Measurements from ENCODE around the gene SAMSN1. TPM values are rescaled to one million over a fixed set of nuclear protein-coding genes. Genes with fewer than 3 reads are reported as not detected.

Gene SAMSN1
- total and polyA plus RNA-seq, 9 of the 15 experiments (the other 6 are each of a cell fraction or from before 2014, with no cell fraction given), result 101 to 223 (median 159) TPM

DNA sequence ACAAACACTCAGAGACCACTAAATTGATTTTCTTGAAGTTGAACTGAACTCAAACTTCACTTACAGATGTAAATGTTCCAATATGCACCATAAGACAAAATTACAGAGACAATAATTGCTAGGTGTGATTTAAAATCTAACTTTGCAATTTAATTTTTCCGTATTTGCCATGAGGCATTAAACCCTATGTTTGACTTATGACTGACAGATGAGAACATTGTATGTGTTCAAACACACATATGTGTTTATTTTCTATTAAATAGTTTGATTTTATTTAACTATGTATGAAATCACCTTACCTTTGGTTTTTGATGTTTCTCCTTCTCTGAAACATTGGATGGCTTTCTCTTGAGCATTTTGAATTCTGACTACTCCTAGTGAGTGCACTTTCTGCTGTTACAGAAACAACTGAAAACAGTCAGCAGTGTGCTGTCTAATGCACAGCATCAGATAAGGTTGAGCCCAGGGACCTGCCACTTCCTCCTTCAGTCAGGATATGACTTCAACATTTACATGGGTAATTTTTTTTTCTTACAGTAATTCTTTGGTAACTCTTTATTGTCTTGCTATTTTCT lies at the start of gene SAMSN1 (continued):
- TF ChIP-seq, protein P1, sequence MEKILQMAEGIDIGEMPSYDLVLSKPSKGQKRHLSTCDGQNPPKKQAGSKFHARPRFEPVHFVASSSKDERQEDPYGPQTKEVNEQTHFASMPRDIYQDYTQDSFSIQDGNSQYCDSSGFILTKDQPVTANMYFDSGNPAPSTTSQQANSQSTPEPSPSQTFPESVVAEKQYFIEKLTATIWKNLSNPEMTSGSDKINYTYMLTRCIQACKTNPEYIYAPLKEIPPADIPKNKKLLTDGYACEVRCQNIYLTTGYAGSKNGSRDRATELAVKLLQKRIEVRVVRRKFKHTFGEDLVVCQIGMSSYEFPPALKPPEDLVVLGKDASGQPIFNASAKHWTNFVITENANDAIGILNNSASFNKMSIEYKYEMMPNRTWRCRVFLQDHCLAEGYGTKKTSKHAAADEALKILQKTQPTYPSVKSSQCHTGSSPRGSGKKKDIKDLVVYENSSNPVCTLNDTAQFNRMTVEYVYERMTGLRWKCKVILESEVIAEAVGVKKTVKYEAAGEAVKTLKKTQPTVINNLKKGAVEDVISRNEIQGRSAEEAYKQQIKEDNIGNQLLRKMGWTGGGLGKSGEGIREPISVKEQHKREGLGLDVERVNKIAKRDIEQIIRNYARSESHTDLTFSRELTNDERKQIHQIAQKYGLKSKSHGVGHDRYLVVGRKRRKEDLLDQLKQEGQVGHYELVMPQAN (IDR thresholded peaks at IDR 0.05; ENCODE audit: borderline replicate concordance), result 0 out of 2 replicates have a peak, but pooled peaks have one; percentile 14
- TF ChIP-seq ELF2 (CRISPR knock-in tag; IDR thresholded peaks at IDR 0.05) (no peak), TAL1 (IDR thresholded peaks at IDR 0.05) (no peak), RBM14 (IDR thresholded peaks at IDR 0.05; ENCODE audit: borderline replicate concordance, insufficient read depth, low read depth, low read length) (no peak), CBX5 (IDR thresholded peaks at IDR 0.05; ENCODE audit: borderline replicate concordance, low read depth) (no peak), RFX7 (CRISPR knock-in tag; IDR thresholded peaks at IDR 0.05) (no peak), PML (IDR thresholded peaks at IDR 0.05; ENCODE audit: low read length) (peak; percentile 71), HNRNPUL1 (IDR thresholded peaks at IDR 0.05; ENCODE audit: low read length) (no peak), C11orf30 (IDR thresholded peaks at IDR 0.05; ENCODE audit: low read depth) (peak; percentile 51), HDAC6 (IDR thresholded peaks at IDR 0.05; ENCODE audit: low read depth, low read length) (no peak), FUS (optimal IDR thresholded peaks at IDR 0.05; ENCODE audit: low read depth, low read length) (no peak)
- TF ChIP-seq, protein P2, sequence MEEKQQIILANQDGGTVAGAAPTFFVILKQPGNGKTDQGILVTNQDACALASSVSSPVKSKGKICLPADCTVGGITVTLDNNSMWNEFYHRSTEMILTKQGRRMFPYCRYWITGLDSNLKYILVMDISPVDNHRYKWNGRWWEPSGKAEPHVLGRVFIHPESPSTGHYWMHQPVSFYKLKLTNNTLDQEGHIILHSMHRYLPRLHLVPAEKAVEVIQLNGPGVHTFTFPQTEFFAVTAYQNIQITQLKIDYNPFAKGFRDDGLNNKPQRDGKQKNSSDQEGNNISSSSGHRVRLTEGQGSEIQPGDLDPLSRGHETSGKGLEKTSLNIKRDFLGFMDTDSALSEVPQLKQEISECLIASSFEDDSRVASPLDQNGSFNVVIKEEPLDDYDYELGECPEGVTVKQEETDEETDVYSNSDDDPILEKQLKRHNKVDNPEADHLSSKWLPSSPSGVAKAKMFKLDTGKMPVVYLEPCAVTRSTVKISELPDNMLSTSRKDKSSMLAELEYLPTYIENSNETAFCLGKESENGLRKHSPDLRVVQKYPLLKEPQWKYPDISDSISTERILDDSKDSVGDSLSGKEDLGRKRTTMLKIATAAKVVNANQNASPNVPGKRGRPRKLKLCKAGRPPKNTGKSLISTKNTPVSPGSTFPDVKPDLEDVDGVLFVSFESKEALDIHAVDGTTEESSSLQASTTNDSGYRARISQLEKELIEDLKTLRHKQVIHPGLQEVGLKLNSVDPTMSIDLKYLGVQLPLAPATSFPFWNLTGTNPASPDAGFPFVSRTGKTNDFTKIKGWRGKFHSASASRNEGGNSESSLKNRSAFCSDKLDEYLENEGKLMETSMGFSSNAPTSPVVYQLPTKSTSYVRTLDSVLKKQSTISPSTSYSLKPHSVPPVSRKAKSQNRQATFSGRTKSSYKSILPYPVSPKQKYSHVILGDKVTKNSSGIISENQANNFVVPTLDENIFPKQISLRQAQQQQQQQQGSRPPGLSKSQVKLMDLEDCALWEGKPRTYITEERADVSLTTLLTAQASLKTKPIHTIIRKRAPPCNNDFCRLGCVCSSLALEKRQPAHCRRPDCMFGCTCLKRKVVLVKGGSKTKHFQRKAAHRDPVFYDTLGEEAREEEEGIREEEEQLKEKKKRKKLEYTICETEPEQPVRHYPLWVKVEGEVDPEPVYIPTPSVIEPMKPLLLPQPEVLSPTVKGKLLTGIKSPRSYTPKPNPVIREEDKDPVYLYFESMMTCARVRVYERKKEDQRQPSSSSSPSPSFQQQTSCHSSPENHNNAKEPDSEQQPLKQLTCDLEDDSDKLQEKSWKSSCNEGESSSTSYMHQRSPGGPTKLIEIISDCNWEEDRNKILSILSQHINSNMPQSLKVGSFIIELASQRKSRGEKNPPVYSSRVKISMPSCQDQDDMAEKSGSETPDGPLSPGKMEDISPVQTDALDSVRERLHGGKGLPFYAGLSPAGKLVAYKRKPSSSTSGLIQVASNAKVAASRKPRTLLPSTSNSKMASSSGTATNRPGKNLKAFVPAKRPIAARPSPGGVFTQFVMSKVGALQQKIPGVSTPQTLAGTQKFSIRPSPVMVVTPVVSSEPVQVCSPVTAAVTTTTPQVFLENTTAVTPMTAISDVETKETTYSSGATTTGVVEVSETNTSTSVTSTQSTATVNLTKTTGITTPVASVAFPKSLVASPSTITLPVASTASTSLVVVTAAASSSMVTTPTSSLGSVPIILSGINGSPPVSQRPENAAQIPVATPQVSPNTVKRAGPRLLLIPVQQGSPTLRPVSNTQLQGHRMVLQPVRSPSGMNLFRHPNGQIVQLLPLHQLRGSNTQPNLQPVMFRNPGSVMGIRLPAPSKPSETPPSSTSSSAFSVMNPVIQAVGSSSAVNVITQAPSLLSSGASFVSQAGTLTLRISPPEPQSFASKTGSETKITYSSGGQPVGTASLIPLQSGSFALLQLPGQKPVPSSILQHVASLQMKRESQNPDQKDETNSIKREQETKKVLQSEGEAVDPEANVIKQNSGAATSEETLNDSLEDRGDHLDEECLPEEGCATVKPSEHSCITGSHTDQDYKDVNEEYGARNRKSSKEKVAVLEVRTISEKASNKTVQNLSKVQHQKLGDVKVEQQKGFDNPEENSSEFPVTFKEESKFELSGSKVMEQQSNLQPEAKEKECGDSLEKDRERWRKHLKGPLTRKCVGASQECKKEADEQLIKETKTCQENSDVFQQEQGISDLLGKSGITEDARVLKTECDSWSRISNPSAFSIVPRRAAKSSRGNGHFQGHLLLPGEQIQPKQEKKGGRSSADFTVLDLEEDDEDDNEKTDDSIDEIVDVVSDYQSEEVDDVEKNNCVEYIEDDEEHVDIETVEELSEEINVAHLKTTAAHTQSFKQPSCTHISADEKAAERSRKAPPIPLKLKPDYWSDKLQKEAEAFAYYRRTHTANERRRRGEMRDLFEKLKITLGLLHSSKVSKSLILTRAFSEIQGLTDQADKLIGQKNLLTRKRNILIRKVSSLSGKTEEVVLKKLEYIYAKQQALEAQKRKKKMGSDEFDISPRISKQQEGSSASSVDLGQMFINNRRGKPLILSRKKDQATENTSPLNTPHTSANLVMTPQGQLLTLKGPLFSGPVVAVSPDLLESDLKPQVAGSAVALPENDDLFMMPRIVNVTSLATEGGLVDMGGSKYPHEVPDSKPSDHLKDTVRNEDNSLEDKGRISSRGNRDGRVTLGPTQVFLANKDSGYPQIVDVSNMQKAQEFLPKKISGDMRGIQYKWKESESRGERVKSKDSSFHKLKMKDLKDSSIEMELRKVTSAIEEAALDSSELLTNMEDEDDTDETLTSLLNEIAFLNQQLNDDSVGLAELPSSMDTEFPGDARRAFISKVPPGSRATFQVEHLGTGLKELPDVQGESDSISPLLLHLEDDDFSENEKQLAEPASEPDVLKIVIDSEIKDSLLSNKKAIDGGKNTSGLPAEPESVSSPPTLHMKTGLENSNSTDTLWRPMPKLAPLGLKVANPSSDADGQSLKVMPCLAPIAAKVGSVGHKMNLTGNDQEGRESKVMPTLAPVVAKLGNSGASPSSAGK (IDR thresholded peaks at IDR 0.05), result no peak
- TF ChIP-seq, protein P3, sequence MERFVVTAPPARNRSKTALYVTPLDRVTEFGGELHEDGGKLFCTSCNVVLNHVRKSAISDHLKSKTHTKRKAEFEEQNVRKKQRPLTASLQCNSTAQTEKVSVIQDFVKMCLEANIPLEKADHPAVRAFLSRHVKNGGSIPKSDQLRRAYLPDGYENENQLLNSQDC (CRISPR knock-in tag; IDR thresholded peaks at IDR 0.05), result no peak
- TF ChIP-seq, protein P4, sequence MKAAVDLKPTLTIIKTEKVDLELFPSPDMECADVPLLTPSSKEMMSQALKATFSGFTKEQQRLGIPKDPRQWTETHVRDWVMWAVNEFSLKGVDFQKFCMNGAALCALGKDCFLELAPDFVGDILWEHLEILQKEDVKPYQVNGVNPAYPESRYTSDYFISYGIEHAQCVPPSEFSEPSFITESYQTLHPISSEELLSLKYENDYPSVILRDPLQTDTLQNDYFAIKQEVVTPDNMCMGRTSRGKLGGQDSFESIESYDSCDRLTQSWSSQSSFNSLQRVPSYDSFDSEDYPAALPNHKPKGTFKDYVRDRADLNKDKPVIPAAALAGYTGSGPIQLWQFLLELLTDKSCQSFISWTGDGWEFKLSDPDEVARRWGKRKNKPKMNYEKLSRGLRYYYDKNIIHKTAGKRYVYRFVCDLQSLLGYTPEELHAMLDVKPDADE (conservative IDR thresholded peaks at IDR 0.05; ENCODE audit: control insufficient read depth, low read depth, low read length), result no peak

Measured in K562 (cell line).